HepG2 (cell line): ENCODE data around the gene MECR. TPM values are rescaled to one million over a fixed set of nuclear protein-coding genes. Genes with fewer than 3 reads are reported as not detected.

ENCODE experiments used
- BRD4 ChIP-seq: sonication (generic); formaldehyde crosslinking; IDR thresholded peaks from 2 replicates; pipeline ENCODE4 v1.4.0; 2020; ENCODE audit warnings: missing genetic modification reagents
- KLF13 ChIP-seq: sonication (generic); formaldehyde crosslinking; IDR thresholded peaks from 2 replicates; pipeline ENCODE4 v1.4.0; 2020; ENCODE audit warnings: mild to moderate bottlenecking, missing genetic modification reagents
- LRRFIP1 ChIP-seq: sonication (generic); formaldehyde crosslinking; conservative IDR thresholded peaks from 2 replicates; pipeline ENCODE4 v1.4.0; 2020; ENCODE audit warnings: missing genetic modification reagents
- PAF1 ChIP-seq: IDR thresholded peaks from 2 replicates; pipeline ENCODE4 v1.6.1; 2016; ENCODE audit warnings: missing genetic modification reagents, missing compliant biosample characterization
- SKIL ChIP-seq: sonication (generic); formaldehyde crosslinking; IDR thresholded peaks from 2 replicates; pipeline ENCODE4 v1.8.0; 2022; ENCODE audit warnings: missing genetic modification reagents, mild to moderate bottlenecking, moderate library complexity, borderline replicate concordance
- ZFP82 ChIP-seq: sonication (generic); formaldehyde crosslinking; IDR thresholded peaks from 2 replicates; pipeline ENCODE4 v1.5.1; 2020; ENCODE audit warnings: mild to moderate bottlenecking, missing genetic modification reagents, borderline replicate concordance
- ZNF160 ChIP-seq: sonication (generic); formaldehyde crosslinking; IDR thresholded peaks from 2 replicates; pipeline ENCODE4 v1.8.0; 2022; ENCODE audit warnings: mild to moderate bottlenecking, inconsistent platforms, missing genetic modification reagents
- ZNF549 ChIP-seq: sonication (generic); formaldehyde crosslinking; IDR thresholded peaks from 2 replicates; pipeline ENCODE4 v1.5.0; 2020; ENCODE audit warnings: missing genetic modification reagents
- polyA plus RNA-seq, 8 experiments: library from polyadenylated mRNA; depleted of rRNA in 3 of 8; stranded (reverse) in 7 of 8; unstranded in 1 of 8; fragments of >200 nt; fragmentation: Illumina TruSeq in 4 of 8; extraction: Trizol in 4 of 8; gene quantifications; 2 replicates each; pipeline versions ENCODE4 v1.2.1 to v1.2.3, GENCODE V29; 2011 to 2016; ENCODE audit warnings: low read depth in 4 of 8, missing spikeins in 1 of 8, mixed read lengths in 1 of 8; ENCODE audit not compliant: insufficient read depth in 1 of 8
- total RNA-seq, 5 experiments: library from RNA; depleted of rRNA; stranded (reverse); fragments of >200 nt; fragmentation: Illumina TruSeq; extraction: Trizol; gene quantifications; 2 replicates each; pipeline ENCODE4 v1.2.3, GENCODE V29; 2016; ENCODE audit warnings: low read depth in 1 of 5

The MECR gene
- total and polyA plus RNA-seq, 2 of the 13 experiments (the other 11 are each of a cell fraction or from before 2014, with no cell fraction given): 18.8 to 24.9 TPM

GRCh38 chr1:29275435-29275834 is 44.7 kb upstream of the MECR start (continued):
- TF ChIP-seq ZFP82 (CRISPR knock-in tag) (no peak), SKIL (CRISPR knock-in tag) (no peak), BRD4 (no peak), LRRFIP1 (CRISPR knock-in tag) (no peak), ZNF549 (CRISPR knock-in tag) (no peak), PAF1 (CRISPR knock-in tag) (no peak), KLF13 (CRISPR knock-in tag) (no peak), ZNF160 (CRISPR knock-in tag) (no peak)
